Measurements from ENCODE around the gene FTL. TPM values are rescaled to one million over a fixed set of nuclear protein-coding genes. Genes with fewer than 3 reads are reported as not detected.

The FTL gene
- total RNA-seq, 2 experiments from 2014 or later: 683 to 880 TPM

DNA sequence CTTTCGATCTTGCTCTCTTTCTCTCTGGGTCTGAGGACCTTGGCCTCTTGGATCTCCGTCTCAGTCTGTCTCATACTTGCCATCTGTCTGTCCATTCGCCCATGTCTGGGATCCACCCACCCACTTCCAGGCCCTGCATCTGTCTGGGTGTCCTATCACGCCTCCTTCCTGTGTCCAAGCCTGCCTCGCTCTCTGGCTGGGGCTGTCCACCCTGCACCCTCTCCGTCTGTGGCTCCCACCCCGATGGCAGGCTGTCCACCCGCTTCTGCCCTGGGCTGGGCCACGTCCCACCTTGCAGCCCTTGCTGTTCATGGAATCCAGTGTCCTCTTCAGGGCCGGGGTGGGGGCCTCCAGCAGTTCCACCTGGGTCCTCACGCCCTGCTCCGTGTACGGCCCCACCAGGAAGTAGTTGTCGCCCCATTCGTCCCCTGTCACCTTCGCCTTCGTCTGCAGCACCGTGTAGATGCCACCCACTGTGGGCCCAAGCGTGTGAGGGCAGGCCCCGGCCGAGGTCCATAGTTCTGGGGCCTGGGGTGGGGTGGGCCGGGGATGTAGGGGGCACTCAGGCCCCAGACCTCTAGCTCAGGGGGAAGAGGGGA, 26.0 kb downstream of the FTL start:
- Mint-ChIP-seq H3K27me3 (no peaks in the 10 kb centered on the region), H3K4me3 (peak overlapping the region; percentile 59), H3K9me3 (no peaks in the 10 kb centered on the region), H3K4me1 (peaks cover 33% of the 10 kb centered on the region), H3K27ac (no peak overlapping the region), H3K36me3 (ENCODE audit: low read depth) (peaks cover 24% of the 10 kb centered on the region)
- DNase-seq: no peak
- CTCF ChIA-PET: interaction anchor here (1.9 to 3.3 kb wide), 4 partner anchors 9 to 18 kb away, joined by 7 to 89 read pairs (median 26); no protein-coding TSS in a partner anchor
- POLR2A ChIA-PET: no interaction called here

DNA sequence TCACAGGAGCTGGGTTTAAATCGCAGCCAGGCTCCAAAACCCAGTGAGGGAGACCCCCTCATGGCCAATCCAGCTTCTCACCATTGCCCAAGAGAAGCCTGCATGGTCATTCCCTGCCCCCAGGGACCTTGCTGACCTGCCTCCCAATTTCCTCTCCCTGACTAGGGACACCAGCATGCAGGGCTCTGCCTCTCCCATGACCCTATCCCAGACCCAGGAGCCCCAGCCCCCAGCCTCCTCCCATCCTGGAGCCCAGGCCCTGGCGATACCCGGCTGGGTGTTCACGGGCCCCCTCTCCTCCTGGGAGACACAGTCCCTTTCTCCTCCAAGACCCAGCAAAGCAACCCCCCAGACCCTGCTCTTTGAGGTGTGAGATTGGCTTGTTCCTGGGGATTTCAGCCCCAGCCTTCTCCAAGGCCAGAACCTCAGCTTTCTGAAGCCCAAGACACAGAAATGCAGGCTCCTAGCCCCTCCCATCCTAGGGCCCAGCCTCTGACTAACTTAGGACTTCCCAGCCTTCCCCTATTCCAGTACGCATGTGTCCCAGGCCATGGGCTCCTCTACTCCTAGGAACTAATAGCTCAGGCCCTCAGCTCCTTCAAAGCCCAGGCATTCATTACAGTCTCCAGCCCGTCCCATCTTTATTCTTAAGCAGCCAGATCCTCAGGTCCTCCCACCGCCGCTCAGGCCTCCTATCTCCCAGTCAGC, 26.9 kb downstream of the FTL start:
- Mint-ChIP-seq H3K9me3 (no peaks in the 10 kb centered on the region), H3K4me3 (peak overlapping the region; percentile 92), H3K4me1 (peaks cover 34% of the 10 kb centered on the region), H3K27ac (peak overlapping the region; percentile 97), H3K27me3 (no peaks in the 10 kb centered on the region), H3K36me3 (ENCODE audit: low read depth) (peaks cover 21% of the 10 kb centered on the region)
- POLR2A ChIA-PET: no interaction called here
- CTCF ChIA-PET: interaction anchor here (1.8 to 3.3 kb wide), 6 partner anchors 8 to 120 kb away, joined by 4 to 89 read pairs (median 14); partner anchors contain the start of gene PPP1R15A
- no peak for DNase-seq

- DNase-seq: peak; percentile 33
- H3K36me3 Mint-ChIP-seq (ENCODE audit: low read depth): peaks cover 19% of the 10 kb centered on the region
- peak overlapping the region; percentile 92 for H3K4me3 Mint-ChIP-seq
- H3K27ac Mint-ChIP-seq: peak overlapping the region; percentile 97
- H3K27me3 Mint-ChIP-seq: no peaks in the 10 kb centered on the region
- H3K4me1 Mint-ChIP-seq: peaks cover 36% of the 10 kb centered on the region
- CTCF ChIA-PET: interaction anchor here (0.6 to 3.3 kb wide), 30 partner anchors 12 to 517 kb away, joined by 3 to 89 read pairs (median 4); partner anchors contain the start of genes CGB2, DHDH, HRC and LIN7B
- no peaks in the 10 kb centered on the region for H3K9me3 Mint-ChIP-seq
- POLR2A ChIA-PET: interaction anchor here (0.6 kb wide), 1 partner anchor 45 kb away, joined by 3 read pairs; no protein-coding TSS in a partner anchor
Measured at GRCh38 chr19:48992581-48993174, 27.6 kb downstream of the FTL start.

DNA sequence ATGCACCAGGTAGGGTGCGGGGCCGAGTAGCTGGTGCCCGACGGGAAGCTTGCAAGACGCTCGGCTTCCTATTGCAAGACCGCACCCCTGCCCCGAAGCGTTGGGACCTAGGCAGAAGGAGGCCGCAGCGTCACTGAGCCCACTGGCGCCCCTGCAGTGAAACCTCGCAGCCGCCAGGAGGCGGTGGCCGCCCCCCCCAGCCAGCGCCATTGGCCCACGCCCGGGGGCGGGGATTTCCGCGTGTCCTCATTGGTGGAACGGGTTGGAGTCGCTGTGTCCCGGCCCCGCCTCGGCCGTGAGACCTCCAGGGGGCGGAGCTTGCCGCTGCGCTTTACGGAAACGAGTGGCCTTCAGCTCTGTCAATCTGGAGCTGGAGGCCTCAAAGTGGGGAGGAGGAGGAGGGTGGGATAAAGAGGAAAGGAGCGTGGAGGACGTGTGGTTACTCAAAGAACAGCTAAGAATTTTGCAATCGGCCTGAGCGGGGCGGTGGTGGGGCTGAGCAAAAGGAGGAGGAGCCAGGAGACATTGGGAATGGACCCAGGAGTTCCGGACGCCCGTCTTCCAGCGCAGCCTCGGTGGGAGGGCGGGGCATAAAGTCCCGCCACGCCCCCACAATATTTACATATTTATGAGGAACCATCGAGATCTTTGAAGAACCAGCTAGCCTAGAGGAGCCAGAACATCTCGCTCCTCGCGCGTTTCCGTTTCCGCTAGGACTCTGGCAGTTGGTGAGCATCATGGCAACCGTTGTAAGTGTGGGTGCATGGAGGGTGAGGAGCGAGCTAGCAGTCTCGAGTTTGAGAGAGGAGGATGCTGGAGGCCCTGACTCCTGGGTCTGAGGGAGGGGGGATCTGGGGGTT, 28.3 kb downstream of the FTL start, which contains the start of the genes GYS1 and RUVBL2:
Gene GYS1, minus strand, starts transcription at position 135 of the 860 bp plus-strand sequence. CDS start 197 bp downstream, outside the sequence.
Gene RUVBL2, plus strand, starts transcription at position 713 of the 860 bp plus-strand sequence. Its CDS starts 25 bp downstream, at position 738.
- DNase-seq: peak; percentile 99
- peaks cover 14% of the 10 kb centered on the region for H3K36me3 Mint-ChIP-seq (ENCODE audit: low read depth)
- CTCF ChIA-PET: interaction anchor here (0.6 to 3.3 kb wide), 57 partner anchors 8 to 877 kb away, joined by 3 to 89 read pairs (median 4); partner anchors contain the start of genes BAX, CGB2, CGB8 and DHDH
- no peaks in the 10 kb centered on the region for H3K27me3 Mint-ChIP-seq
- H3K4me3 Mint-ChIP-seq: peak within 1 kb of the TSS; percentile 92
- POLR2A ChIA-PET: interaction anchor here (0.5 to 1.1 kb wide), 4 partner anchors 26 to 382 kb away, joined by 3 to 7 read pairs (median 4); partner anchors contain the start of gene PPP1R15A
- no peaks in the 10 kb centered on the region for H3K9me3 Mint-ChIP-seq
- H3K27ac Mint-ChIP-seq: peak within 1 kb of the TSS; percentile 97
- H3K4me1 Mint-ChIP-seq: peaks cover 41% of the 10 kb centered on the region

DNA sequence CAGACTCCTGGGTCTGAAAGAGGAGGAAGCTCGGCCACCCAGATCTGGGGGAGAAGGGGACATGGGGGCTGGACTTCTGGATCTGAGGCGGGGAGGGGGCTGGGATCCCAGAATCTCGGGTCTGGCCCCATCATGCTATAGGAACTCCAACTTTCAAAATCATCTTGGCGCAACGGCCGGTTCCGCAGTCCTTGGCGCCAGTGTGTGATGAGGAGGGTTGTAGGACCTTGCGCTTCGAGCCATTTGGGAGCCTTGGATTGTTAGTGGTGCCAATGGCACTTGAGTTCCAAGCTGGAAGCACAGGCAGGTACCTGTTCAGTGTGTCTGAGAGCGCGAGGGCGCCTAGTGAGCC, 28.9 kb downstream of the FTL start:
- no peak for DNase-seq
- H3K27me3 Mint-ChIP-seq: no peaks in the 10 kb centered on the region
- H3K4me3 Mint-ChIP-seq: peak overlapping the region; percentile 92
- peak overlapping the region; percentile 97 for H3K27ac Mint-ChIP-seq
- H3K9me3 Mint-ChIP-seq: no peaks in the 10 kb centered on the region
- ChIA-PET POLR2A (interaction anchor here (0.7 to 1.1 kb wide), 2 partner anchors 27 to 122 kb away, joined by 3 to 4 read pairs; partner anchors contain the start of gene PPP1R15A), CTCF (interaction anchor here (0.7 to 3.3 kb wide), 33 partner anchors 8 to 340 kb away, joined by 3 to 89 read pairs (median 4); partner anchors contain the start of genes BAX, CGB8, DHDH and PPP1R15A)
- H3K36me3 Mint-ChIP-seq (ENCODE audit: low read depth): peaks cover 8% of the 10 kb centered on the region
- peaks cover 41% of the 10 kb centered on the region for H3K4me1 Mint-ChIP-seq

GRCh38 chr19:48997972-48998371, 32.9 kb downstream of the FTL start:
- Mint-ChIP-seq H3K4me3 (no peak overlapping the region), H3K4me1 (peaks cover 31% of the 10 kb centered on the region), H3K36me3 (ENCODE audit: low read depth) (peaks cover 8% of the 10 kb centered on the region), H3K27ac (no peak overlapping the region), H3K27me3 (no peaks in the 10 kb centered on the region), H3K9me3 (no peaks in the 10 kb centered on the region)
- ChIA-PET POLR2A (no interaction called here), CTCF (interaction anchor here (0.6 to 1.9 kb wide), 8 partner anchors 8 to 100 kb away, joined by 3 to 8 read pairs (median 3); no protein-coding TSS in a partner anchor)
- DNase-seq: peak; percentile 74

- H3K36me3 Mint-ChIP-seq (ENCODE audit: low read depth): peaks cover 12% of the 10 kb centered on the region
- ChIA-PET POLR2A (no interaction called here), CTCF (interaction anchor here (0.5 to 2.5 kb wide), 18 partner anchors 9 to 530 kb away, joined by 3 to 23 read pairs (median 4); partner anchors contain the start of genes LHB and LIN7B)
- peaks cover 23% of the 10 kb centered on the region for H3K4me1 Mint-ChIP-seq
- no peaks in the 10 kb centered on the region for H3K27me3 Mint-ChIP-seq
- DNase-seq: peak; percentile 77
- H3K27ac Mint-ChIP-seq: no peak overlapping the region
- no peak overlapping the region for H3K4me3 Mint-ChIP-seq
- H3K9me3 Mint-ChIP-seq: no peaks in the 10 kb centered on the region
Measured at GRCh38 chr19:48999481-49000325, 34.6 kb downstream of the FTL start.

DNA sequence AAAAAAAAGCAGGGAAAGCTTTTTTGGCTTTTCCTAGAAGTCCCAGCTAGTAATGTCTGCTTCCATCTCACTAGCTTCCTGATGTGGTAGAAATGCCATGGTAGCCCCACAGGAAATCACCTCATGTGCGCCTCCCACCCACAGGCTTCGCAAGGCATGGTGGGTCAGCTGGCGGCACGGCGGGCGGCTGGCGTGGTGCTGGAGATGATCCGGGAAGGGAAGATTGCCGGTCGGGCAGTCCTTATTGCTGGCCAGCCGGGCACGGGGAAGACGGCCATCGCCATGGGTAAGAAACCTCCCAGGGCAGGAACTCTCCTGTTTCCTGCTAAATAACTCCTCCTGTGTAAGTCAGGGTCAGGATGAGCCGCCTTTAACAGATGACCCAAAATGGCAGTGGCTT, 39.0 kb downstream of the FTL start:
- POLR2A ChIA-PET: no interaction called here
- Mint-ChIP-seq H3K4me3 (no peak overlapping the region), H3K9me3 (no peaks in the 10 kb centered on the region), H3K4me1 (peaks cover 6% of the 10 kb centered on the region), H3K27ac (no peak overlapping the region), H3K27me3 (no peaks in the 10 kb centered on the region), H3K36me3 (ENCODE audit: low read depth) (peaks cover 18% of the 10 kb centered on the region)
- CTCF ChIA-PET: interaction anchor here (0.8 to 6.8 kb wide), 3 partner anchors 9 to 15 kb away, joined by 3 to 36 read pairs (median 4); partner anchors contain the start of genes GYS1 and RUVBL2
- DNase-seq: no peak

GRCh38 chr19:49004964-49005614, 40.0 kb downstream of the FTL start:
- H3K4me1 Mint-ChIP-seq: no peaks in the 10 kb centered on the region
- no peak for DNase-seq
- no peaks in the 10 kb centered on the region for H3K27me3 Mint-ChIP-seq
- H3K27ac Mint-ChIP-seq: no peak overlapping the region
- H3K36me3 Mint-ChIP-seq (ENCODE audit: low read depth): peaks cover 15% of the 10 kb centered on the region
- no peak overlapping the region for H3K4me3 Mint-ChIP-seq
- ChIA-PET CTCF (interaction anchor here (0.7 to 6.8 kb wide), 3 partner anchors 9 to 12 kb away, joined by 3 to 36 read pairs (median 6); partner anchors contain the start of genes GYS1 and RUVBL2), POLR2A (no interaction called here)
- H3K9me3 Mint-ChIP-seq: no peaks in the 10 kb centered on the region

- POLR2A ChIA-PET: no interaction called here
- H3K36me3 Mint-ChIP-seq (ENCODE audit: low read depth): peaks cover 18% of the 10 kb centered on the region
- DNase-seq: no peak
- H3K27ac Mint-ChIP-seq: no peak overlapping the region
- no peaks in the 10 kb centered on the region for H3K4me1 Mint-ChIP-seq
- no peaks in the 10 kb centered on the region for H3K9me3 Mint-ChIP-seq
- no peaks in the 10 kb centered on the region for H3K27me3 Mint-ChIP-seq
- no peak overlapping the region for H3K4me3 Mint-ChIP-seq
- CTCF ChIA-PET: interaction anchor here (1.9 to 6.8 kb wide), 4 partner anchors 9 to 14 kb away, joined by 6 to 36 read pairs (median 11); partner anchors contain the start of genes GYS1, LHB and RUVBL2
Measured at GRCh38 chr19:49006905-49007304, 41.8 kb downstream of the FTL start.

Measured in activated CD4-positive, alpha-beta T cell treated with anti-CD3 and anti-CD28 coated beads, Interleukin-2, amount 10 ng/mL, durations not matched to agents 7 days and 5 days (primary cell).